ENCODE measurements around the gene A3GALT2.

The A3GALT2 gene

GRCh38 chr1:33330906-33331305, 10.0 kb upstream of the A3GALT2 start:
- DNase-seq = no peak

- DNase-seq = no peak
These were observed 9.5 kb upstream of the A3GALT2 start for GRCh38 chr1:33330361-33330890.

- no peak for DNase-seq
These were observed 8.9 kb upstream of the A3GALT2 start for GRCh38 chr1:33329600-33330305.

DNA sequence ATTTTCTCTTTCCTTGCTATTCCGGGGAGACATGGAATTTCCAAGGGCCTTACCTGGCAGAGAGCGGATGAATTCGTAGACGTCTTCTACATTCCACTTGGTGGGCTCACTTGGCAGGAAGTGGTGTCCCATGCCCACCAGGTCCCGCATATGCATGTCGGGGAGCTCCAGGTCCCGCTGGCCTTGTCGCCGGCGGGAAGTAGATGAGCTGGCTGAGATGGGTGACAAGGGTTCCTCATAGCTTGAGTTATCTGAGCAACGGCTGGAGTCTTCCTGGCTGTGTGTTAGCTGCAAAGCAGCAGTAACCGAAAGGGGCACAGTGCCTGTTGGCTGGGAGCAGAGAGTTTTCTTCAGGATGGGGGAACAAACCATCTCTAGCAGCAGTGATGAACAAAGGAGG, 7.9 kb upstream of the A3GALT2 start:
- DNase-seq = no peak

GRCh38 chr1:33327587-33328325, 6.9 kb upstream of the A3GALT2 start:
- no peak for DNase-seq

- no peak for DNase-seq
These were observed 5.9 kb upstream of the A3GALT2 start for GRCh38 chr1:33326785-33327184.

- no peak for DNase-seq
These were observed 4.0 kb upstream of the A3GALT2 start for GRCh38 chr1:33324677-33325575.

GRCh38 chr1:33323663-33324477, 3.0 kb upstream of the A3GALT2 start:
- DNase-seq = no peak

DNA sequence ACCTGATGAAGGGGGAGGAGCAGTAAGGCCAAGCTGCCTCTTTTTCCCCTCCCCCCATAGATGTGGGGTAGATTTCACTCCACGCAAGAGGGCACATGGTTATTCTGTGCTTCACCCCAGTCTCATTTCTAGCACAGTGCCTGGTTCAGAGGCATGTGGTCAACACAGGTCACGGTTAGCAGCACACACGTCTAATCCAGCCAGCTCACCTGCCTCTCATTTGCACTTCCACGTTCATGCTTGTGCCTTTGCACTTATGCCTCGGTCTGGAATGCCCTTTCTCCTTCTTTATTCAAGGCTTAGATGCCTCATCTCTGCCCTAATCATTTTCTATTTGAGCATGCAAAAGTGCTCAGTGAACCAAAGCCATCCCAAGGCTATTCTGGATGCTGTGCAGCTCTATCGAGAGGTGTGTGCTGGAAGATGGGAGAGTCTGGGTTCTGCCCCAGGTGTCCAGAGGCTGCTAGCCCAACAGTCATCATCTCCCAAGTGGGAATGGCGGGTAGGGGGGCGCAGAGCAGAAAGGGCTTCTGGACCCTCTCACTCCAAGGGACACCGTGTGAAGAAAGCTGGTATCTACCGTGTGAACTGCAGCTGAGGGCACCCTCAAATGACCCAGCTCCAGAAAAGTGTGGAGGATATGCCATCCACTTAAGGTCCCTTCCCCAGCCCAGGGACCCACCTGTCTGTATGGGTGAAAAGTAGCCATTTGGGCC, 2.1 kb upstream of the A3GALT2 start:
- no peak for DNase-seq

DNA sequence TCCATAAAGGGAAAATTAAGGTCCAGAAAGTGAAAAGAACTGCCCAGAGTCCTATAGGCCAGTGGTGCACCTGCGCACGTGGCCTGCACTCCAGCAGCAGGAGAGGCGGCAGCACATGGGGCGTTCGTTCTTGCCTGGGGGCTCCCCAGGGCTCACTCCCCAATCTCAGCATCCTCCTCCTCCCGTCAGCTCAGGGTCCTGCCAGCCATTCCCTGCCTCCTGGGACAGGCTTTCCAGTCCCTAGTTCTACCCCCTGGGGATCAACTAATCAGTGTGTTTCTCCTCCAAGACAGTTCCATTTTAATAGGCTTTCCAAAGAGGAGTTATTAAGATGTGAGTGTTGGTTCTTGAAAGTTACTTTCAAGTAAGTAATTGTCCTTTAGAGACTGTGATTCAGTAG, 1.2 kb upstream of the A3GALT2 start:
- DNase-seq = no peak

- no peak for DNase-seq
These were observed 280 bp upstream of the A3GALT2 start for GRCh38 chr1:33321178-33321577.

DNA sequence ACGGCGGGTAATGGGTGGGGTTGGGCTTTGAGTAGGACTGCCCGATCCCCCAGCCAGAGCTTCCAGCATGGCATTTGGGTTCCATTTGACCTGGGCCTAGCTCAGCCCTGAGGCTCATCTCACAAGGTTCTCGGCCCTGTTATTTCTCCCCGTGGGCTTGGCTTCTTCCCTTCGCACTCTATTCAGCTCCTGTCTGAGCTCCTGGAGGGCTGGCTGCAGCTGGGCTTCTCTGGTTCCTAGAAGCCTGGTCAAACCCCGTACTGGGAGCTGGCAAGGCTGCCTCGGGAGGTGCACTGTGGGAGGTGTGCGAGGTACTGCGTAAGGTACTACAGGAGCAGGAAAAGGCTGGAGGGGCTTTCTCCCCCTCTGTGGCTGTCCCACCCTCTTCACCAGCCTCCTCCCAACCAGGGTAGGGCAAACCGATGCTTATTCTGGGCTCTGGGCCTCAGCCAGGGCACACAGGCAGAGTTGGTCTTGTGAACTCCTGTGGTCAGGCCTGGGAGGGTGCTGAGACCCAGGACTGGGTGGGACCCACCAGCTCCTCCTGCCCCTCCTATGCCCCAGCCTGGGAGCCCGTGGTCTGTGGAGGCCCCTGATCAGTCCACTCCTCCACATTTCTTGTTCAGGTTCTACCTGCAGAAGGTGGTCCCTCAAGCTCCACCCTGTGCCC, 814 bp downstream of the A3GALT2 start:
- no peak for DNase-seq

GRCh38 chr1:33319186-33319948, 1.5 kb downstream of the A3GALT2 start:
- no peak for DNase-seq

GRCh38 chr1:33317946-33318345, 3.0 kb downstream of the A3GALT2 start:
- DNase-seq = no peak

DNA sequence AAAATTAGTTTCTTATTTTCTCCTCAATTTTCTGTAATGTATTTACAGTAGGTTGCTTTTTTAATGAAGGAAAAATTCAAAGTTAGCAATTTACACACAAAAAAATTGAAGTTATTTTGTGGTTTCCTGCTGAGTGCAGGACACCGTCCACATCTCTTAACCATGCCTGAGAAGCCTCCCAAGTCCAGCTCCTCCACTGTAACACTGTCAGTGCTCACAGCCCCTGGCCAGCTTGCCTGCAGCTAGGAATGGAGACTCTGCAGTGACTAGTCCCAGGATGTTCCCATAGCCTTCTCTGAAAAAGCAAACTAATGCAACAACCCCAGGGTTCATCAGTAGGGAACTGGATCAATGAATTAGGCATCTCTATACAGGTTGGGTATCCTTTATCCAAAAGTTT, 3.5 kb downstream of the A3GALT2 start:
- no peak for DNase-seq

- no peak for DNase-seq
These were observed 4.3 kb downstream of the A3GALT2 start for GRCh38 chr1:33316601-33317000.

GRCh38 chr1:33314416-33314815, 6.5 kb downstream of the A3GALT2 start:
- DNase-seq = no peak

GRCh38 chr1:33312413-33312749, 8.5 kb downstream of the A3GALT2 start:
- DNase-seq = no peak

GRCh38 chr1:33311706-33312412, 9.0 kb downstream of the A3GALT2 start:
- no peak for DNase-seq

DNA sequence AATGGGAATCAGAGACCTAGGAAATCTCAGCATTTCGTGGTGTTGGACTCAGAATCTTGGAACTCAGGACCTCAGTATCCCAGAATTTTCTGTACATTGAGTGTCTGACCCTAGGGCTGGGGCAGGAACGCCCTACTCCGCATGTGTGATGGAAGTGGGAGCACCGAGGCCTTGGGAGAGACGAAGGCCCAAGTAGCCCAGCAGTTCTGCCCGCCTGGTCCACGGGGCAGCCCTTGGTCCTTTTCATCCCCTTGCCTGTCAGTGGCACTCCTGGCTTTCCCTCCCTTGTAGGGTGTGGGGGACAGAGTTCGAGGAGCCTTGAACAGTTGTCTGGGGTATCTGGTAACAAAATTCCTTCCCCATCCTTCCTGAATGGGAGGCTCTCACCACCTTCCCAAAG, 10.2 kb downstream of the A3GALT2 start:
- DNase-seq = no peak

Data from SIG-M5 (cell line).